Measurements from ENCODE around the gene PRKAG2.

Gene PRKAG2

DNA sequence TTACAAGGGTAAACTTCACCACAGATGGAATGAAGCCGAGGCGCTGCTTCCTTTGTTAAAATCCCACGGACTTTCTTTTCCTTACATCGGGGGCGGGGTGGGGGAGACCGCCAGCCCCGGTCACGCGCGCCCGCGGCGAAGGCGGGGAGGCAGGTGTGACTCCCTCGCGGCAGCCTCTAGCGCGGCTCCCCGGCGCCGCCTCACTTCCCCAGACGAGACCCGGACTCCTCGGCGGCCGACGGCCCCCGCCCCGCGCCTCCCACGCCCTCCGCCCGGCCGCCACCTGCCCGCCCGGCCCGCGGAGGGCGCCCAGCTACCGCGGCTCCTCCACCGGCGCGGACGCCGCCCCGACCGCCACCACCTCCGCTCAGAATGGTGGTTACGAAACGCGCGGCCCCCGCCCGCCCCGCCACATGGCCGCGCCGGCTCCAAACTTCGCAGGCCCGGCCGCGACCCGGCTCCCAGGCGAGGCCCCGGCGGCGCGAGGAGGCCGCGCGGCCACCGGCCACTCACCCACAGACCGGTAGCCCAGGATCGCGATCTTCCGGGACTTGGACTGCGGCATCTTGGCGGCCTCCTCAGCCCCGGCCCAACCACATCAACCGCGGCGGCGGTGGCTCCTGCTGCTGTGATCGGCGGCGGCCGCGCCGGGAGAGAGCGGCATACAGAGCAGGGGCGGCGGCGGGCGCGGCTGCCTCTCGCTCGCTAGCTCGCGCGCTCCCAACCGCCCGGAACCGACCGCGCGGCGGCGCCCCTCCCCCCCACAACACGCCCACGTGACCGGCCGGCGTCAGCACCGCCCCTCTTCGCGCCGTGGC, 357.8 kb downstream of the PRKAG2 start:
- DNase-seq: peak; percentile 56 to 71

DNA sequence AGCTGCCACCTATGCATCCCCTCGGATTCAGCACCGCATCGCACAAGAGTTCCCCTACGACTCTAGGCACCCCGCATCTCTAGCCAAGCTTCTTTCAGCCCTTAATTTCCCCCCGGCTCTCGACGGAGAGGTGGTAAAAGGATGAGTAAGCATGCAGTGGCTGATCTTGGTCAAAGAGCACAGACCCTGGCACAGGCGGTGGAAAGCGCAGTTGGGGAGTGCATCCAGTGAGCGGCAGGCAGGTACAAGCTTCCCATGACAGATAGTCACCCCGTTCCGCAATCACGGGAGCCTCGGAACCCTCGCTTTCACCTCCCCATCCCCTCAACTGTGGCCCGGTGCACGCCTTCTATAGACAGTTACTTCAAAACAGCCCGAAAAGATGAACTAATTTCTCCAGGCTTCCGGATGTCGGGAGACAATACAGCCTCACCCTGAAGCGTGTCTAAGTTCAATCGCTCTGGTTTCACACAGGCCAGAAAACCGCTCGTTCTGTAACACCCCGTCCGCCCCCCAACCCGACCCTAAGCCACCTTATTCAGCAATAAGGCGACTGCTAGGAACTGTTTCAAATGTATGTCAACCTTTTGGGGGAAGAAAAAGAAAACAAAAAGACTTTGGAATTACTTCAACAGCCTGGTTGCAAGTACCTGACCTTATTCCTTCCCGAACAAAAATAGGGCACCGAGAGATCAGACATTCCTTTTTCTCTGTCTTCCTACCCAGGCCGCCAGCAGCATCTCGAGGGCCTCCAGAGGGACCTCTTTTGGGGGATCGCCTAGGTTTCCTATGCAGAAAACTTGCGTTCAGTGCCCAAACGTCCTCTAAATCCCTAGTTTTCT, 358.6 kb downstream of the PRKAG2 start:
- peak; percentile 58 to 63 for DNase-seq

DNA sequence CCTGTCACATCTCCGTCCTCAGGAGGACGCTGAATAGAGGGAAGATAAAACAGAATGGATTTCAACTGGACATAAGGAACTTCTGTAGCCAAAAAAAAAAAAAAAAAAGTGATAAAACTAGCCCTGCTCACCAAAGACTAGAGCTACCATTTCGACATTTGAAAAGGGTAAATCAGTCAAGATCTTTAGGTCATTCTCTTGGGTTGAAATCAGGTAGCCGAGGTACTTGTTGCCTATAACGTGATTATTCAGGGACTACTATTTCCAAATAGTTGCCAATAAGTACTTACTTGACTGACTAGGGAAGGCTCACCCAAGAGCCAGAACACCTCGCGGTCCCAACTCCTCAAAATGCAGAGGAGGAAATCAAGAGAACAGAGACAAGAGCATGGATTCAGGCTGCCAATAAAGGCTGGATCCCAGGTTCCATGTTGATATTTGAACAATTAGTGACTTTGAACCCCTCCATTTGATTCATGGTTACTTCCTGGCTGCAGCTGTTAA, 359.3 kb downstream of the PRKAG2 start:
- no peak for DNase-seq

DNA sequence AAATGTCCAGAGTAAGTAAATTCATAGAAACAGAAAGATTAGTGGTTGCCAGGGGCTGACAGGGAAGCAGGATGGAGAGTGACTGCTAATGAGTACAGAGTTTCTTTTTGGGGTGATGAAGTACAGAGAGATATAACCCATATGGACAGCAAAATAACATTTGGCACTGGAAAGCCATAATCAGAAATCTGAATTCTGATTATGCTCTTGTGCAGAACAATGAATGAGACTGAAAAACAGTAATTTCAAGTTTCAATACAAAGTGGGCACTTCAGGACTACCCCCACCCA, 361.7 kb downstream of the PRKAG2 start:
- no peak for DNase-seq

DNA sequence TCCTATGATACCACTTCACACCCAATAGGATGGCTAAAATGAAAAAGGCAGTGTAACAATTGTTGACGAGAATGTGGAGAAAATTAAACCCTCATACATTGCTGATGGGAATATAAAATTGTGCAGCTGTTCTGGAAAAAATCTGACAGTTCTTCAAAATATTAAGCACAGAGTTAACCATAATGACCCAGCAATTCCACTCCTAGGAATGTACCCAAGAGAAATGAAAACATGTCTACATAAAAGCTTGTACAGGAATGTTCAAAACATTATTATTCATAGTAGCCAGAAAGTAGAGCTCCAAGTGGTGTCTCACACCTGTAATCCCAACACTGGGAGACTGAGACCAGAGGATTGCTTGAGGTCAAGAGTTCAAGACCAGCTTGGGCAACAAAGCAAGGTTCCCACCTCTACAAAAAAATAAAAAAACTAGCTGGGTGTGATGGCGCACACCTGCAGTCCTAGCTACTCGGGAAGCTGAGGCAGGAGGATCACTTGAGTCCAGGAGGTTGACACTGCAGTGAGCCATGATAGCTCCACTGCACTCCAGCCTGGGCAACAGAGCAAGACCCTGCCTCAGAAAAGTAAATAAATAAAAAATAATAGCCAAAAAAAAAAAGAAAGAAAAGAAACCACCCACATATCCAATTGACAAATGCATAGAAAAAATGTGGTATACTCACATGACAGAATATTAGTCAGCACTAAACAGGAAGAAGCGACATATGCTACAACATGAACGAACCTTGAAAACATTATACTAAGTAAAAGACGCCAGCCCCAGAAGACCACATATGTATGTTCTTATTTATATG, 362.2 kb downstream of the PRKAG2 start:
- DNase-seq: no peak

DNA sequence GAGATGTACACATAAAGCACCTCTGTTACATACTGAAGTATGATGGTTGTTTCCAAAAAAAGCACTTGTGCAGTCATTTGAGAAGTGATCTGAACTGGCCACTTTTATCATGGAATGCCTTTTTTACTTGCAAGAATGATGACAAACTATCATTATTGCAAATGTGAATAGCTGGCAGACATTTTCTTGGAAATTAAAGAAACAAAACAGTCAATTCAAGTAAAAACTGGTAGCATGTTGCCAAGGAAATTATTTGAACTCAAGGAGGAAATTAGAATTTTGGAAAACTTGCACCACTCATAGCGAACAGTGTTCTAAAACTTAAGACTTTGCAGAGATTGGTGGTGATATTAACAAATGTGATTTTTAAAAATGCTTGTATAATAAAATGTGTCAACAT, 363.8 kb downstream of the PRKAG2 start:
- DNase-seq: no peak

DNA sequence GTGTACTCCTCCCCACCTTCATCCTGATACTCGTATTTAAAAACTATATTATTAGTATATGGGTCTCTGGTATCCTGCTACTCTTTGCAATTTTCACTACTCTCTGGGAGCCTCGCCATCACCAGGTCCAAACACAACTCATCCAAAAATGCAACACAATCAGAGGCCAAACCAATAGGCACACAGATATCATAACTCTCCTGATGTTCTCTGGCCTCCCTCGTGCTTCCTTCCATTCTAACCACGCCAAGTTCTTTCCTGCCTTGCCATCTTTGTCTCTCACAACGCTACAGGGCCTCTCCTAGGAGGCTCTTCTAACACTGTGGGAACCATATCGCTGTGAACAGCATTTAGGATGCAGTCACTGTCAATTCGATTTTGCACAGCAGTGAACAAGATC, 364.6 kb downstream of the PRKAG2 start:
- no peak for DNase-seq

DNA sequence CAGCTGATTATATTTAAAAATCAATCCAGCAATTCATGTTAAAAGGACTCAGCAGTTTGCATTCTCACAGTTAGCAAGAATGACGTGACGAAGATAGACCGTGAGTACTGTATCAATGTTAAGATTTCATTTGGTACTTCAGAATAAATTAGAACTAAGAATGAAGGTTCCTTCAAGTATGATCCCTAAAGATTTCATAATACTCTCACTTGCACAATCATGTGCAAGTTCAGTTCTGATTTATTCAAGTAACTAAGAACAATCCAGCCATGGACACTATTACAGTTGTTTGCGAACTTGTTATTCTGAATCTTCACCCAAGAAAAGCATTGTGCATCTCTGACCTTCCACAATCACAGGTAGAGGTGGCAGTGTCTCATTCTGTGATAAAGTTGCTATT, 365.0 kb downstream of the PRKAG2 start:
- no peak for DNase-seq

DNA sequence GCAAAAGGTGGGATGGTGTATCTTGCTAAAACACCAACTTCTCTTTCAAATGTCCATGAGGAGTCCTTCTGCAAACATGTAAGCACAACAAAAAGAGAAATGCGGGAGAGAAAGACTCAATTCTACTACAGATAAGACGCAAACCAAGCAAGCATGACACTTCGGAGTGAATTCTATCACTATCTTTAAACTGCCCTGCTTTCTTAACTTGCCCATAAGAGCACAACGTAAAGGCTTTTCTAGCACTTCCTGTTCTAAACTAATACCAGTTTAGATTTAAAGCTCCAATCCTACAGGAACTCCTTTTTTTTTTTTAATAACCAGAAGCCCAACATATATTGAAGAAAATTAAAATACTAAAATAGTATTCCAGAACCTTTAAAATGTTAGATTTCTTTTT, 365.6 kb downstream of the PRKAG2 start:
- DNase-seq: no peak

DNA sequence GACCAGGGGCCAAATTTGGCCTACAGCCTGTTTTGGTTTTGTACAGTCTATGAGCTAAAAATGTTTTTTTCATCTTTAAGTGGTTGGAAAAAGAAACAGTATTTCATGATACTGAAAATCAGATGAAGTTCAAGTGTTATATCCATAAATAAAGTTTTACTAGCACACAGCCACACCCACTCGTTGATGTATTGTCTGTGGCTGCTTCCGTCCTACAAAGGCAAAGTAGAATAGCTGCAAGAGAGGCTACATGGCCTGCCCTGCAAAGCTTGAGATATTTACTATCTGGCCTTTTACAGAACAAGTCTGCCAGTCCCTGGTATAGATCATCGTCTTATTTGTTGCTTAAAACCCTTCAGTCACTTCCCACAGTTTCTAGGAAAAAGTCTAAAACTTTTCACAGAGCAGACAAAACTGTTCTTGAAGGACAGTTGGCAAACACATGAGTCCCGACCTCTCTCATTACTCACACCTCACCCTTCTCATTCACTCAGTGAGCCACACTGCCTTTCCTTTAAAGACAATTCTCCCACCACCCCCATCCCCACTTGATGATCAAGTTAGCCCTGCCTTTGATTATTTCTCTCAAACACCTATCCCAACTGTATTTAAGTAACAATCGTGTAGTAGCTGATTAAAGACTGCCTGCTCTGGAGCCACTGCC, 367.1 kb downstream of the PRKAG2 start:
- no peak for DNase-seq

DNA sequence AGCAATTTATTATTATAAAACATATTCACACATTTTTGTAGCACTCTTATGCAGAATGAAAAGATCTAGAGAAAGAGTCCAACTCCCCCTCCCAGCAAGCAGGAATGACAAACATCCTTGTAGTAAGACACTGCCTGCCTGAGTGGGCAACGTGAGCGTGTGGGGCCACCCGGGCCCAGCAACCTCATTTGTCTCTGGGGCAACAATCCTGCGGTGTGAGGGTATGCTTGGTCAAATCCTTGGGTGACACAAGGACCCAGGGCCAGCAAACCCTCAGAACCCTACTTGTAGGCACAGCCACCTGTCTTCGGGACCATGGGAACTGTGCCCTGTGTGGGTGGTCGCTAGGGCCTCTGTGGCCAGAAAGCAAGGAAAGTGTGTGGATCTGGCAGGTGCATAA, 367.9 kb downstream of the PRKAG2 start:
- no peak for DNase-seq

DNA sequence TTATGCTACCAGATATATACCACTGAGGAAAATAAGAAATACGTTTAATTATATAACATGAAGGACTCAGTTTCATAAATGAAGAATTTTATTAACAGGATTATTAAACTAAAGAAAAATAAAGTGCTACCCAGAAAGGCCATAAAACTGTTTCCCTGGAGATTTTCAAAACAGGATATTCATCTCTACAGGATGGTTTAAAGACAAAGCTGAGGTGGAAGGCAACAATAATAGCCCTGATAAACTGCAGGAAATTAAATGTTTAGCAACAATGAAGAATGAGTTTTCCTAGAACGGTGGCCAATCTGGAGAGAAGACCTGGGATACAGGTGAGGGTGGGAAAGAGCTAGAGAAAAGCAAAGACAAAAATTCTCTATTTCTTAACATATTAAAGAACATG, 369.1 kb downstream of the PRKAG2 start:
- DNase-seq: no peak

DNA sequence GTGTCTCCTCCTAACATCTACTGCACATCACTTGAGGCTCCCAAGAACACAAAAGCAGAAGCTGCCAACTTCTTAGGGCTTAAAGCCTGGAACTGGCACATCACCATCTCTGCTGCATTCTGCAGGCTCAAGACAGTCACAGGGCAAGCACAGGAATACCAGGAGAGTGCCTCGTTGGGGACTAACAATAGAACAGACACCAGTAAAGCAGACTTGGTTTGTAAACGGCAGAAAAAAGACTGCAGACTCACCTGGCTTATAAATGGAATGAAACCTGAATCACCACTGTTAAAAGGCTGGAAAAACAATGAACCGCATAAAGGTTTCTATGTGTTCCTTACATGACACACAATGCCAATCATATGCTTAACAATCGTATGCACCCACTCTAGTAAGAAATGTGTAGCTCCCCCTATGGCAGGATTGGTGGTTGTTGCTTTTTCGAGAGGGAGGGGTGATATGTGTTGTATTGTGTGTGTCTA, 370.0 kb downstream of the PRKAG2 start:
- DNase-seq: no peak
